Effector memory CD8-positive, alpha-beta T cell (primary cell): ENCODE measurements around the gene HPSE2.

Experiments used
- ATAC-seq: fragments of 150-1000 bp; cut with Tn5 transposase; replicated peaks from 2 replicates; pipeline ENCODE4 v1.10.0; 2021; ENCODE audit warnings: mild to moderate bottlenecking, moderate library complexity
- DNase-seq, 3 experiments: peaks; one replicate each; pipeline ENCODE4 v3.0.0; 2021
- H3K27ac Mint-ChIP-seq, 2 donors: one replicate each; pipeline ENCODE4 v1.8.0; 2022; ENCODE audit warnings: mild to moderate bottlenecking in 2 of 2, mixed read lengths in 2 of 2, moderate library complexity in 2 of 2
- H3K27me3 Mint-ChIP-seq, 2 donors: one replicate each; pipeline ENCODE4 v1.8.0; 2022; ENCODE audit warnings: mixed read lengths in 2 of 2
- H3K36me3 Mint-ChIP-seq: one replicate; pipeline ENCODE4 v1.8.0; 2022; ENCODE audit warnings: mild to moderate bottlenecking, moderate library complexity, mixed read lengths; ENCODE audit not compliant: insufficient read depth
- H3K4me1 Mint-ChIP-seq, 2 donors: one replicate each; pipeline ENCODE4 v1.8.0; 2022; ENCODE audit warnings: low read depth in 2 of 2, mixed read lengths in 2 of 2
- H3K4me3 Mint-ChIP-seq, 2 donors: one replicate each; pipeline ENCODE4 v1.8.0; 2022; ENCODE audit warnings: mild to moderate bottlenecking in 2 of 2, mixed read lengths in 2 of 2, moderate library complexity in 2 of 2
- H3K9me3 Mint-ChIP-seq, 2 donors: one replicate each; pipeline ENCODE4 v1.8.0; 2022; ENCODE audit warnings: mixed read lengths in 2 of 2

Gene HPSE2

GRCh38 chr10:98414578-98414931 is 821.1 kb downstream of the HPSE2 start:
- Mint-ChIP-seq H3K4me1 (peaks cover 12 to 19% of the 10 kb centered on the region in 2 donors), H3K27ac (peak overlapping the region; percentile 94 to 95), H3K36me3 (peaks cover 10% of the 10 kb centered on the region), H3K9me3 (no peaks in the 10 kb centered on the region), H3K4me3 (peak overlapping the region; percentile 92 to 96), H3K27me3 (no peaks in the 10 kb centered on the region)
- ATAC-seq (peak; percentile 7), DNase-seq (no peak)

GRCh38 chr10:98411768-98412167 is 823.9 kb downstream of the HPSE2 start:
- DNase-seq (no peak), ATAC-seq (no peak)
- Mint-ChIP-seq H3K9me3 (no peaks in the 10 kb centered on the region), H3K36me3 (peaks cover 3% of the 10 kb centered on the region), H3K27ac (peak overlapping the region in 1 of 2 donors; percentile 52), H3K4me3 (no peak overlapping the region), H3K4me1 (peaks cover 16 to 26% of the 10 kb centered on the region in 2 donors), H3K27me3 (no peaks in the 10 kb centered on the region)

GRCh38 chr10:98411166-98411565 is 824.5 kb downstream of the HPSE2 start:
- ATAC-seq, result no peak
- no peak for DNase-seq
- no peak overlapping the region for H3K4me3 Mint-ChIP-seq
- no peaks in the 10 kb centered on the region for H3K9me3 Mint-ChIP-seq
- H3K27me3 Mint-ChIP-seq, result no peaks in the 10 kb centered on the region
- H3K27ac Mint-ChIP-seq, result peak overlapping the region in 1 of 2 donors; percentile 52
- peaks cover 16 to 26% of the 10 kb centered on the region in 2 donors for H3K4me1 Mint-ChIP-seq
- peaks cover 7% of the 10 kb centered on the region for H3K36me3 Mint-ChIP-seq

GRCh38 chr10:98410759-98411158 is 824.9 kb downstream of the HPSE2 start:
- DNase-seq (no peak), ATAC-seq (no peak)
- H3K36me3 Mint-ChIP-seq, result peaks cover 7% of the 10 kb centered on the region
- no peak overlapping the region for H3K4me3 Mint-ChIP-seq
- peaks cover 16 to 26% of the 10 kb centered on the region in 2 donors for H3K4me1 Mint-ChIP-seq
- peak overlapping the region in 1 of 2 donors; percentile 52 for H3K27ac Mint-ChIP-seq
- H3K9me3 Mint-ChIP-seq, result no peaks in the 10 kb centered on the region
- H3K27me3 Mint-ChIP-seq, result no peaks in the 10 kb centered on the region

GRCh38 chr10:98410135-98410743 is 825.4 kb downstream of the HPSE2 start:
- H3K27me3 Mint-ChIP-seq, result no peaks in the 10 kb centered on the region
- no peak overlapping the region for H3K27ac Mint-ChIP-seq
- H3K36me3 Mint-ChIP-seq, result peaks cover 7% of the 10 kb centered on the region
- no peak for DNase-seq
- H3K4me1 Mint-ChIP-seq, result peaks cover 16 to 26% of the 10 kb centered on the region in 2 donors
- no peaks in the 10 kb centered on the region for H3K9me3 Mint-ChIP-seq
- no peak overlapping the region for H3K4me3 Mint-ChIP-seq
- ATAC-seq, result no peak

GRCh38 chr10:98408799-98409198 is 826.9 kb downstream of the HPSE2 start:
- Mint-ChIP-seq H3K27me3 (no peaks in the 10 kb centered on the region), H3K36me3 (peaks cover 7% of the 10 kb centered on the region), H3K27ac (peak overlapping the region; percentile 58 to 86), H3K4me1 (peaks cover 14 to 20% of the 10 kb centered on the region in 2 donors), H3K4me3 (no peak overlapping the region), H3K9me3 (no peaks in the 10 kb centered on the region)
- ATAC-seq (peak; percentile 76), DNase-seq (no peak)

- no peak overlapping the region for H3K4me3 Mint-ChIP-seq
- H3K27ac Mint-ChIP-seq, result no peak overlapping the region
- no peaks in the 10 kb centered on the region for H3K9me3 Mint-ChIP-seq
- peaks cover 13% of the 10 kb centered on the region for H3K36me3 Mint-ChIP-seq
- DNase-seq (no peak), ATAC-seq (no peak)
- H3K27me3 Mint-ChIP-seq, result no peaks in the 10 kb centered on the region
- peaks cover 14 to 27% of the 10 kb centered on the region in 2 donors for H3K4me1 Mint-ChIP-seq
Measured at GRCh38 chr10:98407744-98408241, 827.9 kb downstream of the HPSE2 start.
